Activated T-cell treated with anti-CD3 and anti-CD28 coated beads, Interleukin-2, amount 50 U/mL, for 72 hours (primary cell): ENCODE data around the gene PPP1R9B. TPM values are rescaled to one million over a fixed set of nuclear protein-coding genes. Genes with fewer than 3 reads are reported as not detected.
A peak's percentile ranks its signal among the peaks of the same experiment; 100 is the strongest.

Experiments
- ATAC-seq, 2 donors: fragments of 150-1000 bp; cut with Tn5 transposase; replicated peaks in 1 of 2; 2 replicates each; pipeline ENCODE4 v1.10.0; 2021; ENCODE audit warnings: moderate library complexity in 2 of 2, mild to moderate bottlenecking in 1 of 2
- DNase-seq, 2 donors: peaks; one replicate each; pipeline ENCODE4 v3.0.0; 2021 to 2022; ENCODE audit warnings: mixed read lengths in 1 of 2
- H3K27ac Mint-ChIP-seq: one replicate; pipeline ENCODE4 v1.8.0; 2022; ENCODE audit warnings: mild to moderate bottlenecking, moderate library complexity, mixed read lengths
- H3K27me3 Mint-ChIP-seq: one replicate; pipeline ENCODE4 v1.8.0; 2022; ENCODE audit warnings: low read depth, mixed read lengths
- H3K36me3 Mint-ChIP-seq, 2 donors: one replicate each; pipeline ENCODE4 v1.8.0; 2022; ENCODE audit warnings: mixed read lengths in 2 of 2, mild to moderate bottlenecking in 1 of 2; ENCODE audit not compliant: insufficient read depth in 2 of 2
- H3K4me1 Mint-ChIP-seq: one replicate; pipeline ENCODE4 v1.8.0; 2022; ENCODE audit warnings: low read depth, mixed read lengths
- H3K4me3 Mint-ChIP-seq, 2 donors: one replicate each; pipeline ENCODE4 v1.8.0; 2022; ENCODE audit warnings: mild to moderate bottlenecking in 2 of 2, mixed read lengths in 2 of 2, moderate library complexity in 2 of 2
- H3K9me3 Mint-ChIP-seq, 2 donors: one replicate each; pipeline ENCODE4 v1.8.0; 2022; ENCODE audit warnings: mixed read lengths in 2 of 2
- total RNA-seq, 2 donors: library from RNA; stranded (reverse); gene quantifications; one replicate each; pipeline ENCODE4 v1.2.3, GENCODE V29; 2022

PPP1R9B gene
- total RNA-seq, 2 donors from 2014 or later, result 111 to 128 TPM

- H3K9me3 Mint-ChIP-seq, result no peaks in the 10 kb centered on the region
These were observed 24.0 kb upstream of the PPP1R9B start for GRCh38 chr17:50174444-50174843.

GRCh38 chr17:50173335-50173941 lies 23.0 kb upstream of the PPP1R9B start:
- no peak overlapping the region for H3K4me3 Mint-ChIP-seq
- no peak for DNase-seq
- no peaks in the 10 kb centered on the region for H3K36me3 Mint-ChIP-seq
- ATAC-seq, result no peak
- H3K27me3 Mint-ChIP-seq, result no peaks in the 10 kb centered on the region
- peaks cover 25% of the 10 kb centered on the region for H3K4me1 Mint-ChIP-seq
- no peaks in the 10 kb centered on the region for H3K9me3 Mint-ChIP-seq
- H3K27ac Mint-ChIP-seq, result no peak overlapping the region

More at GRCh38 chr17:50174444-50174843, 24.0 kb upstream of the PPP1R9B start:
- Mint-ChIP-seq H3K27ac (no peak overlapping the region), H3K4me3 (no peak overlapping the region), H3K4me1 (peaks cover 21% of the 10 kb centered on the region), H3K36me3 (no peaks in the 10 kb centered on the region), H3K27me3 (no peaks in the 10 kb centered on the region)
- DNase-seq (no peak), ATAC-seq (no peak)

- Mint-ChIP-seq H3K27ac (no peak overlapping the region), H3K4me3 (no peak overlapping the region)
These were observed 22.5 kb upstream of the PPP1R9B start for GRCh38 chr17:50172936-50173334.

GRCh38 chr17:50172130-50172529 lies 21.7 kb upstream of the PPP1R9B start:
- Mint-ChIP-seq H3K9me3 (no peaks in the 10 kb centered on the region), H3K27ac (no peak overlapping the region), H3K27me3 (no peaks in the 10 kb centered on the region), H3K36me3 (no peaks in the 10 kb centered on the region), H3K4me1 (peaks cover 19% of the 10 kb centered on the region), H3K4me3 (no peak overlapping the region)
- ATAC-seq (no peak), DNase-seq (no peak)

More at GRCh38 chr17:50172936-50173334, 22.5 kb upstream of the PPP1R9B start:
- Mint-ChIP-seq H3K36me3 (no peaks in the 10 kb centered on the region), H3K9me3 (no peaks in the 10 kb centered on the region), H3K4me1 (peaks cover 20% of the 10 kb centered on the region), H3K27me3 (no peaks in the 10 kb centered on the region)
- ATAC-seq, result no peak
- no peak for DNase-seq

GRCh38 chr17:50171371-50172071 lies 21.0 kb upstream of the PPP1R9B start:
- Mint-ChIP-seq H3K9me3 (no peaks in the 10 kb centered on the region), H3K4me3 (no peak overlapping the region)

GRCh38 chr17:50170662-50171370 lies 20.3 kb upstream of the PPP1R9B start:
- H3K36me3 Mint-ChIP-seq, result no peaks in the 10 kb centered on the region
- peak; percentile 50 to 63 for ATAC-seq
- no peaks in the 10 kb centered on the region for H3K27me3 Mint-ChIP-seq
- peaks cover 19% of the 10 kb centered on the region for H3K4me1 Mint-ChIP-seq
- no peak overlapping the region for H3K27ac Mint-ChIP-seq
- H3K4me3 Mint-ChIP-seq, result no peak overlapping the region
- peak in 1 of 2 donors; percentile 22 for DNase-seq
- H3K9me3 Mint-ChIP-seq, result no peaks in the 10 kb centered on the region

More at GRCh38 chr17:50171371-50172071, 21.0 kb upstream of the PPP1R9B start:
- DNase-seq, result no peak
- no peaks in the 10 kb centered on the region for H3K27me3 Mint-ChIP-seq
- no peaks in the 10 kb centered on the region for H3K36me3 Mint-ChIP-seq
- no peak for ATAC-seq
- no peak overlapping the region for H3K27ac Mint-ChIP-seq
- H3K4me1 Mint-ChIP-seq, result peaks cover 19% of the 10 kb centered on the region

- no peak overlapping the region for H3K4me3 Mint-ChIP-seq
- no peak for ATAC-seq
- H3K27ac Mint-ChIP-seq, result no peak overlapping the region
- H3K36me3 Mint-ChIP-seq, result no peaks in the 10 kb centered on the region
- no peaks in the 10 kb centered on the region for H3K27me3 Mint-ChIP-seq
- DNase-seq, result no peak
- no peaks in the 10 kb centered on the region for H3K9me3 Mint-ChIP-seq
- H3K4me1 Mint-ChIP-seq, result peaks cover 19% of the 10 kb centered on the region
These were observed 19.5 kb upstream of the PPP1R9B start for GRCh38 chr17:50169881-50170459.

GRCh38 chr17:50169121-50169764 lies 18.8 kb upstream of the PPP1R9B start:
- H3K9me3 Mint-ChIP-seq, result no peaks in the 10 kb centered on the region
- H3K27me3 Mint-ChIP-seq, result no peaks in the 10 kb centered on the region
- DNase-seq (peak; percentile 66 to 73), ATAC-seq (peak; percentile 83 to 84)
- H3K36me3 Mint-ChIP-seq, result no peaks in the 10 kb centered on the region
- peaks cover 19% of the 10 kb centered on the region for H3K4me1 Mint-ChIP-seq
- H3K4me3 Mint-ChIP-seq, result peak overlapping the region; percentile 48 to 56
- H3K27ac Mint-ChIP-seq, result peak overlapping the region; percentile 18

GRCh38 chr17:50168319-50168718 lies 17.8 kb upstream of the PPP1R9B start:
- no peaks in the 10 kb centered on the region for H3K36me3 Mint-ChIP-seq
- H3K27ac Mint-ChIP-seq, result no peak overlapping the region
- DNase-seq (no peak), ATAC-seq (no peak)
- H3K4me3 Mint-ChIP-seq, result peak overlapping the region in 1 of 2 donors; percentile 48
- peaks cover 27% of the 10 kb centered on the region for H3K4me1 Mint-ChIP-seq
- H3K9me3 Mint-ChIP-seq, result no peaks in the 10 kb centered on the region
- H3K27me3 Mint-ChIP-seq, result no peaks in the 10 kb centered on the region

GRCh38 chr17:50167371-50167770 lies 16.9 kb upstream of the PPP1R9B start:
- ATAC-seq (no peak), DNase-seq (no peak)
- Mint-ChIP-seq H3K27me3 (no peaks in the 10 kb centered on the region), H3K27ac (no peak overlapping the region), H3K36me3 (no peaks in the 10 kb centered on the region), H3K9me3 (no peaks in the 10 kb centered on the region), H3K4me3 (no peak overlapping the region), H3K4me1 (peaks cover 36% of the 10 kb centered on the region)

- Mint-ChIP-seq H3K4me1 (peaks cover 43% of the 10 kb centered on the region), H3K36me3 (peaks cover 0 to 2% of the 10 kb centered on the region in 2 donors), H3K4me3 (no peak overlapping the region), H3K27ac (no peak overlapping the region), H3K27me3 (no peaks in the 10 kb centered on the region), H3K9me3 (no peaks in the 10 kb centered on the region)
- no peak for ATAC-seq
- no peak for DNase-seq
These were observed 16.2 kb upstream of the PPP1R9B start for GRCh38 chr17:50166518-50167181.

- no peak within 1 kb of the TSS for H3K4me3 Mint-ChIP-seq
- H3K27ac Mint-ChIP-seq, result peak within 1 kb of the TSS; percentile 3
- H3K4me1 Mint-ChIP-seq, result peaks cover 46% of the 10 kb centered on the region
- peaks cover 0 to 2% of the 10 kb centered on the region in 2 donors for H3K36me3 Mint-ChIP-seq
- ATAC-seq, result no peak
- no peaks in the 10 kb centered on the region for H3K27me3 Mint-ChIP-seq
- DNase-seq, result no peak
- H3K9me3 Mint-ChIP-seq, result no peaks in the 10 kb centered on the region
These were observed 15.5 kb upstream of the PPP1R9B start, which contains the start of gene SGCA for GRCh38 chr17:50165867-50166517. TSS of gene SGCA (plus strand) at chr17:50166005. CDS start at chr17:50166041, 36 bp downstream.
